Neural cell (in vitro differentiated cells): ENCODE results near the gene PRDX6.

Experiments used
- EZH2 ChIP-seq: fragments of 200-600, 300-800 bp; shearing (Covaris generic), sonication (generic); IDR thresholded peaks from 2 replicates; pipeline ENCODE4 v1.6.1; 2014; ENCODE audit warnings: antibody characterized with exemption, low read length, borderline replicate concordance, mild to moderate bottlenecking; ENCODE audit not compliant: insufficient read depth, poor library complexity, severe bottlenecking
- POLR2AphosphoS5 ChIP-seq: IDR thresholded peaks from 2 replicates; pipeline ENCODE4 v1.6.1; 2012
- RAD21 ChIP-seq: fragments of 450-650 bp; conservative IDR thresholded peaks from 2 replicates; pipeline ENCODE4 v1.6.1; 2014; ENCODE audit warnings: antibody characterized with exemption, mild to moderate bottlenecking, moderate library complexity
- REST ChIP-seq: IDR thresholded peaks from 2 replicates; pipeline ENCODE4 v1.6.1; 2012; ENCODE audit warnings: borderline replicate concordance
- TAF1 ChIP-seq: IDR thresholded peaks from 2 replicates; pipeline ENCODE4 v1.6.1; 2012; ENCODE audit warnings: low read depth
- TF ChIP-seq, protein P1 (sequence below): fragments of 450-650 bp; IDR thresholded peaks from 2 replicates; pipeline ENCODE4 v1.5.1; 2014; ENCODE audit warnings: antibody characterized with exemption, mild to moderate bottlenecking, moderate library complexity; ENCODE audit not compliant: poor library complexity, severe bottlenecking

DNA sequence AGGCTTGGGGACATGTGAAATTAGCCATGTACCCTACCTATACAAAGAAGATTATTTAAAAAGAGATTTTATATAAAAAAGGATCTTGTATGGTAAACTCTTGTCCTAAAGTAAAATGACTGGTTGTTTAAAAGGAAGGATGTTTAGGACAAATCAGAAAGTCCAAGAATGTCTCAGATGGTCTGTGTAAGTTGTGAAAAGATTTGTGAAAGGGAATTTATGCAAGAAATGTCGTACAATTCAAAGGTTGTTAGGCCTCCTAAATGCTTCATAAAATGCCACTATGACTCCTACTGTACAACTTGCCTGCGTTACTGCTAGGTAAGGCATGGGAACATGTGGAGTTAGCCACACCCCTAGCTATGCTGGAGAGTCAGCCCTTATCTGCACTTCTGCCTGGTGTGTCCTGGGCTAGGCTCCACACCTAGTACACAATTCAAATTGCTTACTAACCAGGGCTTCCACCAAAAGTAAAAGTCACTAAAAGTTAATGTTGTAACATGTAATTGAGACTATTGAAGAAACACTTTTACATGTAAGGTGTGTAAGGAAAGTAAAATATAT is 19.7 kb downstream of the PRDX6 start:
- no peak for TF ChIP-seq RAD21
- TF ChIP-seq, protein P1, sequence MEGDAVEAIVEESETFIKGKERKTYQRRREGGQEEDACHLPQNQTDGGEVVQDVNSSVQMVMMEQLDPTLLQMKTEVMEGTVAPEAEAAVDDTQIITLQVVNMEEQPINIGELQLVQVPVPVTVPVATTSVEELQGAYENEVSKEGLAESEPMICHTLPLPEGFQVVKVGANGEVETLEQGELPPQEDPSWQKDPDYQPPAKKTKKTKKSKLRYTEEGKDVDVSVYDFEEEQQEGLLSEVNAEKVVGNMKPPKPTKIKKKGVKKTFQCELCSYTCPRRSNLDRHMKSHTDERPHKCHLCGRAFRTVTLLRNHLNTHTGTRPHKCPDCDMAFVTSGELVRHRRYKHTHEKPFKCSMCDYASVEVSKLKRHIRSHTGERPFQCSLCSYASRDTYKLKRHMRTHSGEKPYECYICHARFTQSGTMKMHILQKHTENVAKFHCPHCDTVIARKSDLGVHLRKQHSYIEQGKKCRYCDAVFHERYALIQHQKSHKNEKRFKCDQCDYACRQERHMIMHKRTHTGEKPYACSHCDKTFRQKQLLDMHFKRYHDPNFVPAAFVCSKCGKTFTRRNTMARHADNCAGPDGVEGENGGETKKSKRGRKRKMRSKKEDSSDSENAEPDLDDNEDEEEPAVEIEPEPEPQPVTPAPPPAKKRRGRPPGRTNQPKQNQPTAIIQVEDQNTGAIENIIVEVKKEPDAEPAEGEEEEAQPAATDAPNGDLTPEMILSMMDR = no peak
- TF ChIP-seq REST = no peak
- TF ChIP-seq POLR2AphosphoS5 = no peak
- no peak for TF ChIP-seq TAF1
- no peak for TF ChIP-seq EZH2
